IMR-90 (cell line): ENCODE measurements around the gene PPP1R10. TPM values are rescaled to one million over a fixed set of nuclear protein-coding genes. Genes with fewer than 3 reads are reported as not detected.
A peak's percentile ranks its signal among the peaks of the same experiment; 100 is the strongest.

ENCODE experiments used
- ATAC-seq: fragments of 200-7000 bp; cut with Tn5 transposase; 2 replicates; pipeline ENCODE4 v1.9.1; 2020; ENCODE audit warnings: low read depth, mild to moderate bottlenecking, moderate library complexity
- BruUV-seq: library from RNA; stranded (reverse); fragments of 400-500 nt; replicated peaks from 2 replicates; lab custom pipeline; 2021; lab: Mats Ljungman, UMichigan
- CTCF ChIA-PET: fragments of 300-600 bp; formaldehyde crosslinking; extraction: SDS; loops from one replicate; lab custom pipeline; 2021; ENCODE audit warnings: antibody characterized with exemption; lab: Yijun Ruan, JAX
- POLR2A ChIA-PET: fragments of 300-600 bp; sonication (Branson Sonifier 250); formaldehyde crosslinking; loops from one replicate; lab custom pipeline; 2022; ENCODE audit warnings: antibody characterized with exemption; ENCODE audit not compliant: unreplicated experiment; lab: Charles Lee
- DNase-seq: peaks from one replicate; pipeline ENCODE4 v3.0.0; 2013
- H2AFZ ChIP-seq: replicated peaks from 2 replicates; pipeline ENCODE3; 2013; ENCODE audit warnings: low read length, mild to moderate bottlenecking; ENCODE audit not compliant: poor library complexity
- H2AK5ac ChIP-seq: 2 replicates; pipeline ENCODE4 v1.6.1; 2013; ENCODE audit warnings: low read depth, low read length, inconsistent platforms
- H2AK9ac ChIP-seq: replicated peaks from 2 replicates; pipeline ENCODE3; 2013; ENCODE audit warnings: mild to moderate bottlenecking, low read depth, low read length, moderate library complexity; ENCODE audit not compliant: poor library complexity
- H2BK120ac ChIP-seq: 2 replicates; pipeline ENCODE4 v1.6.1; 2013; ENCODE audit warnings: low read depth, low read length, inconsistent platforms
- H2BK15ac ChIP-seq: 3 replicates; pipeline ENCODE4 v1.6.1; 2013; ENCODE audit warnings: low read depth, low read length, inconsistent platforms
- H2BK20ac ChIP-seq: 2 replicates; pipeline ENCODE4 v1.6.1; 2013; ENCODE audit warnings: low read depth, mild to moderate bottlenecking, inconsistent platforms, low read length, moderate library complexity
- H2BK5ac ChIP-seq: 2 replicates; pipeline ENCODE4 v1.6.1; 2013; ENCODE audit warnings: mild to moderate bottlenecking, low read depth, low read length, inconsistent platforms; ENCODE audit not compliant: poor library complexity, severe bottlenecking
- H3K14ac ChIP-seq: replicated peaks from 2 replicates; pipeline ENCODE4 v1.6.1; 2013; ENCODE audit warnings: low read depth, low read length, inconsistent platforms
- H3K18ac ChIP-seq: 2 replicates; pipeline ENCODE4 v1.6.1; 2013; ENCODE audit warnings: low read depth, low read length, control low read depth
- H3K23ac ChIP-seq: 2 replicates; pipeline ENCODE4 v1.6.1; 2013; ENCODE audit warnings: low read depth, low read length, inconsistent platforms
- H3K27ac ChIP-seq: 2 replicates; pipeline ENCODE4 v1.5.1; 2013; ENCODE audit warnings: mild to moderate bottlenecking, control low read depth, low read length; ENCODE audit not compliant: insufficient read depth
- H3K27me3 ChIP-seq: 2 replicates; pipeline ENCODE4 v1.6.1; 2013; ENCODE audit warnings: low read length; ENCODE audit not compliant: control insufficient read depth, insufficient read depth
- H3K36me3 ChIP-seq: 2 replicates; pipeline ENCODE4 v1.6.1; 2013; ENCODE audit warnings: low read length, mixed read lengths; ENCODE audit not compliant: control insufficient read depth, insufficient read depth
- H3K4ac ChIP-seq: 2 replicates; pipeline ENCODE4 v1.6.1; 2013; ENCODE audit warnings: low read depth, low read length, inconsistent platforms
- H3K4me1 ChIP-seq: 2 replicates; pipeline ENCODE4 v1.6.1; 2013; ENCODE audit warnings: low read length, mixed read lengths; ENCODE audit not compliant: control insufficient read depth, insufficient read depth
- H3K4me2 ChIP-seq: 2 replicates; pipeline ENCODE4 v1.6.1; 2013; ENCODE audit warnings: low read depth, mild to moderate bottlenecking, control low read depth, low read length, moderate library complexity
- H3K4me3 ChIP-seq: 2 replicates; pipeline ENCODE4 v1.5.1; 2013; ENCODE audit warnings: low read depth, mild to moderate bottlenecking, control low read depth, low read length, moderate library complexity; ENCODE audit not compliant: insufficient read depth
- H3K56ac ChIP-seq: 2 replicates; pipeline ENCODE4 v1.6.1; 2013; ENCODE audit warnings: low read length, inconsistent platforms; ENCODE audit not compliant: insufficient read depth; ENCODE audit errors: extremely low read depth
- H3K79me1 ChIP-seq, 2 experiments: 2 replicates each; pipeline ENCODE4 v1.6.1; 2013; ENCODE audit warnings: low read length in 2 of 2, inconsistent platforms in 1 of 2, low read depth in 1 of 2
- H3K9ac ChIP-seq: 2 replicates; pipeline ENCODE4 v1.6.1; 2013; ENCODE audit warnings: low read depth, low read length, control low read depth
- H3K9me1 ChIP-seq: 2 replicates; pipeline ENCODE4 v1.6.1; 2013; ENCODE audit warnings: low read length, inconsistent platforms; ENCODE audit not compliant: insufficient read depth
- H3K9me3 ChIP-seq: 2 replicates; pipeline ENCODE4 v1.6.1; 2013; ENCODE audit warnings: low read length; ENCODE audit not compliant: control insufficient read depth, insufficient read depth
- H4K20me1 ChIP-seq: 2 replicates; pipeline ENCODE4 v1.6.1; 2013; ENCODE audit warnings: low read length, inconsistent platforms; ENCODE audit not compliant: insufficient read depth
- H4K5ac ChIP-seq: 2 replicates; pipeline ENCODE4 v1.6.1; 2013; ENCODE audit warnings: mild to moderate bottlenecking, low read depth, low read length, control low read depth
- H4K8ac ChIP-seq, 2 experiments: 2 replicates each; pipeline ENCODE4 v1.6.1; 2013; ENCODE audit warnings: low read depth in 2 of 2, low read length in 2 of 2, control low read depth in 1 of 2, inconsistent platforms in 1 of 2
- H4K91ac ChIP-seq: 2 replicates; pipeline ENCODE4 v1.6.1; 2013; ENCODE audit warnings: low read depth, low read length, inconsistent platforms; ENCODE audit not compliant: insufficient read depth
- BHLHE40 ChIP-seq: fragments of 150-350 bp; IDR thresholded peaks from 2 replicates; pipeline ENCODE4 v1.6.1; 2016; ENCODE audit warnings: mild to moderate bottlenecking, low read depth, low read length
- CEBPB ChIP-seq: IDR thresholded peaks from 2 replicates; pipeline ENCODE4 v1.6.1; 2012; ENCODE audit warnings: low read depth, low read length, improper control_type of control experiment
- CHD1 ChIP-seq: IDR thresholded peaks from 2 replicates; pipeline ENCODE4 v1.6.1; 2012; ENCODE audit warnings: low read depth, low read length, improper control_type of control experiment
- FOS ChIP-seq: fragments of 150-350 bp; IDR thresholded peaks from 2 replicates; pipeline ENCODE4 v1.6.1; 2016; ENCODE audit warnings: low read depth, low read length
- MAFK ChIP-seq: IDR thresholded peaks from 2 replicates; pipeline ENCODE4 v1.6.1; 2012; ENCODE audit warnings: low read depth, low read length, improper control_type of control experiment
- MAZ ChIP-seq: IDR thresholded peaks from 2 replicates; pipeline ENCODE4 v1.6.1; 2012; ENCODE audit warnings: low read depth, mild to moderate bottlenecking, low read length, improper control_type of control experiment, moderate library complexity, borderline replicate concordance
- POLR2A ChIP-seq: IDR thresholded peaks from 2 replicates; pipeline ENCODE4 v1.6.1; 2012; ENCODE audit warnings: mild to moderate bottlenecking, low read depth, low read length
- RAD21 ChIP-seq: IDR thresholded peaks from 2 replicates; pipeline ENCODE4 v1.6.1; 2012; ENCODE audit warnings: low read length, improper control_type of control experiment
- RCOR1 ChIP-seq: IDR thresholded peaks from 2 replicates; pipeline ENCODE4 v1.6.1; 2012; ENCODE audit warnings: mild to moderate bottlenecking, low read length, improper control_type of control experiment; ENCODE audit not compliant: insufficient replicate concordance
- RFX5 ChIP-seq: IDR thresholded peaks from 2 replicates; pipeline ENCODE4 v1.8.0; 2012; ENCODE audit warnings: low read depth, mild to moderate bottlenecking, low read length, moderate library complexity
- SMC3 ChIP-seq: fragments of 150-350 bp; IDR thresholded peaks from 2 replicates; pipeline ENCODE4 v1.6.1; 2016; ENCODE audit warnings: low read depth, mild to moderate bottlenecking, antibody characterized with exemption, low read length, moderate library complexity
- WGBS, 2 experiments: methylation state at CpG; one replicate each; pipeline versions ENCODE4 v1.1.5 to v1.1.7; 2013; ENCODE audit warnings: missing lambda C conversion rate in 2 of 2; ENCODE audit not compliant: insufficient read length in 1 of 2; ENCODE audit errors: extremely low coverage in 2 of 2; 5-methylcytosine and 5-hydroxymethylcytosine counted together
- dilution Hi-C: fragments of 300-500 bp; cut with HindIII; formaldehyde crosslinking; loops from one replicate; pipeline ENCODE4 v1.14.3; 2018; ENCODE audit warnings: low sequenced_read_pairs; ENCODE audit not compliant: unreplicated experiment
- in situ Hi-C: fragments of 300-500 bp; cut with MboI; formaldehyde crosslinking; loops from 3 replicates; pipeline ENCODE4 v1.14.3; 2019; ENCODE audit warnings: low sequenced_read_pairs, inconsistent platforms, mixed read lengths
- intact Hi-C: fragments of 100-400 bp; cut with micrococcal nuclease; formaldehyde crosslinking; loops from 2 replicates; pipeline ENCODE4 v1.10.0; 2022
- polyA plus RNA-seq, 3 experiments: library from polyadenylated mRNA; depleted of rRNA; stranded (reverse); fragments of >200 nt; gene quantifications; 2 replicates each; pipeline ENCODE4 v1.2.3, GENCODE V29; 2012; ENCODE audit warnings: low replicate concordance in 1 of 3
- total RNA-seq: library from RNA; depleted of rRNA; stranded (reverse); fragments of >200 nt; gene quantifications from 2 replicates; pipeline ENCODE4 v1.2.3, GENCODE V29; 2012
- TF ChIP-seq, protein P1 (sequence below): conservative IDR thresholded peaks from 2 replicates; pipeline ENCODE4 v1.5.1; 2012; ENCODE audit warnings: mild to moderate bottlenecking, low read depth, low read length, improper control_type of control experiment
- TF ChIP-seq, protein P2 (sequence below): fragments of 150-350 bp; IDR thresholded peaks from 2 replicates; pipeline ENCODE4 v1.6.1; 2017; ENCODE audit warnings: mild to moderate bottlenecking, antibody characterized with exemption, low read length, low read depth
- TF ChIP-seq, protein P3 (sequence below): fragments of 150-350 bp; IDR thresholded peaks from 2 replicates; pipeline ENCODE4 v1.6.1; 2016; ENCODE audit warnings: low read depth, mild to moderate bottlenecking, low read length, moderate library complexity, borderline replicate concordance

Gene PPP1R10
- total and polyA plus RNA-seq, 2 of the 4 experiments (the other 2 are of a cell fraction) = 18.8 to 21.2 TPM

DNA sequence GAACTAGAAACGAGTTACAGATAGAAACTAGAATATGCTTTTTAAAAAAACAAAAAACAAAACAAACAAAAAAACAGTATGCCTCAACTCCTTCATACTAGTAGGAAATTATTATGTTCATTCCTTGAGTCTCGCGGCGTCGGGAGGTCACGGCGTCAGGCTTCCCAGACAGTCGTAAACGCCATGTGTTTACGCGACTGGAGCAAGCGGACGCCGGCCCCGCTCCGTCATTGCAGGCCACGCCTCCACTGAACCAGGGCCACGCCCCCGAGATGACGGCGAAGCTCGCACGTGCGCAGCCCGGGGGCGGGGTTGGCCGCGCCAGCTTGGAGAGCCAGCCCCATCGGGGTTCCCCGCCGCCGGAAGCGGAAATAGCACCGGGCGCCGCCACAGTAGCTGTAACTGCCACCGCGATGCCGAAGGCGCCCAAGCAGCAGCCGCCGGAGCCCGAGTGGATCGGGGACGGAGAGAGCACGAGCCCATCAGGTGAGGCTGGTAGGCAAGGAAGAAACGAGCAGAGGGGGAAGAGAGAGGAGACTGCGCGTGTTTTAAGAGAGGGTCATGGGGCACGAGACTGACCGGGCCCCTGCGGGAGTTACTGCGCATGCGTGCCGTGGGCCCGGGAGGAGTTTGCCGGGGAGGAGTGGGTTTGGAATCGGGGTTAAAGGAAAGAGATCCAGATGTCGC lies 45.8 kb downstream of the PPP1R10 start, which contains the start of gene ABCF1:
Gene ABCF1 (plus strand): TSS at position 368 of the 687 bp plus-strand sequence. CDS start 46 bp downstream, at position 414.
- BruUV-seq = no TSS peak
- WGBS, 2 experiments = 1% methylated on average over 35 of the region's 59 CpGs; no CpG with 5 or more reads in 1 of the 2 experiments
- dilution Hi-C loops (no loop called here), intact Hi-C loops (loop anchor here (1.0 kb wide), 1 partner anchor 14 kb away; the partner anchor contains the start of gene PRR3), in situ Hi-C loops (no loop called here)
- peak within 1 kb of the TSS; percentile 91 for H2BK5ac ChIP-seq
- H3K23ac ChIP-seq = peak within 1 kb of the TSS; percentile 95
- peak within 1 kb of the TSS; percentile 95 for H3K9ac ChIP-seq
- H3K27ac ChIP-seq = peak within 1 kb of the TSS; percentile 95
- peak within 1 kb of the TSS; percentile 99 for H4K91ac ChIP-seq
- peak within 1 kb of the TSS; percentile 71; the same call in 2 of the 3 replicates for H2BK15ac ChIP-seq
- peaks cover 17 to 41% of the 10 kb centered on the region in 2 experiments for H3K79me1 ChIP-seq
- H3K36me3 ChIP-seq = 0 out of 2 replicates have a peak, but pooled peaks cover 1% of the 10 kb centered on the region
- peak within 1 kb of the TSS; percentile 99 for H3K4ac ChIP-seq
- H4K8ac ChIP-seq = peak within 1 kb of the TSS; percentile 90 to 100
- peaks cover 3% of the 10 kb centered on the region for H3K4me1 ChIP-seq
- ATAC-seq (peak; percentile 98), DNase-seq (peak; percentile 96)
- peak within 1 kb of the TSS; percentile 74 for H3K4me3 ChIP-seq
- H4K20me1 ChIP-seq = peaks cover 41% of the 10 kb centered on the region
- H3K9me3 ChIP-seq = no peaks in the 10 kb centered on the region
- ChIA-PET CTCF (interaction anchor here (0.5 to 1.5 kb wide), 2 partner anchors 8 to 29 kb away, joined by 3 to 4 read pairs; no protein-coding TSS in a partner anchor), POLR2A (interaction anchor here (0.5 to 0.6 kb wide), 2 partner anchors 16 to 146 kb away, joined by 3 to 31 read pairs; partner anchors contain the start of gene MDC1)
- H4K5ac ChIP-seq = peak within 1 kb of the TSS; percentile 86
- peak within 1 kb of the TSS; percentile 90 for H3K4me2 ChIP-seq
- H3K27me3 ChIP-seq = no peaks in the 10 kb centered on the region
- 0 out of 2 replicates have a peak within 1 kb of the TSS, but pooled peaks have one; percentile 36 for H2BK20ac ChIP-seq
- H3K18ac ChIP-seq = peak within 1 kb of the TSS; percentile 89
- H3K9me1 ChIP-seq = peaks cover 5% of the 10 kb centered on the region; the same call in 1 of the 2 replicates
- peak within 1 kb of the TSS; percentile 97 for H3K56ac ChIP-seq
- peak within 1 kb of the TSS; percentile 89 for H2BK120ac ChIP-seq
- H3K14ac ChIP-seq = peak within 1 kb of the TSS; percentile 99
- peak within 1 kb of the TSS; percentile 96 for H2AK9ac ChIP-seq
- H2AFZ ChIP-seq = peak within 1 kb of the TSS; percentile 96
- H2AK5ac ChIP-seq = peak within 1 kb of the TSS; percentile 98
- TF ChIP-seq, protein P1, sequence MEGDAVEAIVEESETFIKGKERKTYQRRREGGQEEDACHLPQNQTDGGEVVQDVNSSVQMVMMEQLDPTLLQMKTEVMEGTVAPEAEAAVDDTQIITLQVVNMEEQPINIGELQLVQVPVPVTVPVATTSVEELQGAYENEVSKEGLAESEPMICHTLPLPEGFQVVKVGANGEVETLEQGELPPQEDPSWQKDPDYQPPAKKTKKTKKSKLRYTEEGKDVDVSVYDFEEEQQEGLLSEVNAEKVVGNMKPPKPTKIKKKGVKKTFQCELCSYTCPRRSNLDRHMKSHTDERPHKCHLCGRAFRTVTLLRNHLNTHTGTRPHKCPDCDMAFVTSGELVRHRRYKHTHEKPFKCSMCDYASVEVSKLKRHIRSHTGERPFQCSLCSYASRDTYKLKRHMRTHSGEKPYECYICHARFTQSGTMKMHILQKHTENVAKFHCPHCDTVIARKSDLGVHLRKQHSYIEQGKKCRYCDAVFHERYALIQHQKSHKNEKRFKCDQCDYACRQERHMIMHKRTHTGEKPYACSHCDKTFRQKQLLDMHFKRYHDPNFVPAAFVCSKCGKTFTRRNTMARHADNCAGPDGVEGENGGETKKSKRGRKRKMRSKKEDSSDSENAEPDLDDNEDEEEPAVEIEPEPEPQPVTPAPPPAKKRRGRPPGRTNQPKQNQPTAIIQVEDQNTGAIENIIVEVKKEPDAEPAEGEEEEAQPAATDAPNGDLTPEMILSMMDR = no peak
- TF ChIP-seq, protein P2, sequence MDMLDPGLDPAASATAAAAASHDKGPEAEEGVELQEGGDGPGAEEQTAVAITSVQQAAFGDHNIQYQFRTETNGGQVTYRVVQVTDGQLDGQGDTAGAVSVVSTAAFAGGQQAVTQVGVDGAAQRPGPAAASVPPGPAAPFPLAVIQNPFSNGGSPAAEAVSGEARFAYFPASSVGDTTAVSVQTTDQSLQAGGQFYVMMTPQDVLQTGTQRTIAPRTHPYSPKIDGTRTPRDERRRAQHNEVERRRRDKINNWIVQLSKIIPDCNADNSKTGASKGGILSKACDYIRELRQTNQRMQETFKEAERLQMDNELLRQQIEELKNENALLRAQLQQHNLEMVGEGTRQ = peak; percentile 73
- peak; percentile 99 for TF ChIP-seq BHLHE40
- peak; percentile 90; the same call in 1 of the 2 replicates for TF ChIP-seq MAZ
- peak; percentile 93 for TF ChIP-seq POLR2A
- no peak for TF ChIP-seq SMC3
- TF ChIP-seq RCOR1 = no peak
- no peak for TF ChIP-seq CEBPB
- TF ChIP-seq RFX5 = no peak
- no peak for TF ChIP-seq FOS
- 0 out of 2 replicates have a peak, but pooled peaks have one; percentile 37 for TF ChIP-seq CHD1
- TF ChIP-seq MAFK = no peak
- TF ChIP-seq, protein P3, sequence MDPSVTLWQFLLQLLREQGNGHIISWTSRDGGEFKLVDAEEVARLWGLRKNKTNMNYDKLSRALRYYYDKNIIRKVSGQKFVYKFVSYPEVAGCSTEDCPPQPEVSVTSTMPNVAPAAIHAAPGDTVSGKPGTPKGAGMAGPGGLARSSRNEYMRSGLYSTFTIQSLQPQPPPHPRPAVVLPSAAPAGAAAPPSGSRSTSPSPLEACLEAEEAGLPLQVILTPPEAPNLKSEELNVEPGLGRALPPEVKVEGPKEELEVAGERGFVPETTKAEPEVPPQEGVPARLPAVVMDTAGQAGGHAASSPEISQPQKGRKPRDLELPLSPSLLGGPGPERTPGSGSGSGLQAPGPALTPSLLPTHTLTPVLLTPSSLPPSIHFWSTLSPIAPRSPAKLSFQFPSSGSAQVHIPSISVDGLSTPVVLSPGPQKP = no peak
- TF ChIP-seq RAD21 = no peak
